ENCODE measurements around the gene GALNT6. TPM values are rescaled to one million over a fixed set of nuclear protein-coding genes. Genes with fewer than 3 reads are reported as not detected.

GALNT6 gene
- total and polyA plus RNA-seq, 2 of the 13 experiments (the other 11 are each of a cell fraction or from before 2014, with no cell fraction given): 1.0 to 1.1 TPM

DNA sequence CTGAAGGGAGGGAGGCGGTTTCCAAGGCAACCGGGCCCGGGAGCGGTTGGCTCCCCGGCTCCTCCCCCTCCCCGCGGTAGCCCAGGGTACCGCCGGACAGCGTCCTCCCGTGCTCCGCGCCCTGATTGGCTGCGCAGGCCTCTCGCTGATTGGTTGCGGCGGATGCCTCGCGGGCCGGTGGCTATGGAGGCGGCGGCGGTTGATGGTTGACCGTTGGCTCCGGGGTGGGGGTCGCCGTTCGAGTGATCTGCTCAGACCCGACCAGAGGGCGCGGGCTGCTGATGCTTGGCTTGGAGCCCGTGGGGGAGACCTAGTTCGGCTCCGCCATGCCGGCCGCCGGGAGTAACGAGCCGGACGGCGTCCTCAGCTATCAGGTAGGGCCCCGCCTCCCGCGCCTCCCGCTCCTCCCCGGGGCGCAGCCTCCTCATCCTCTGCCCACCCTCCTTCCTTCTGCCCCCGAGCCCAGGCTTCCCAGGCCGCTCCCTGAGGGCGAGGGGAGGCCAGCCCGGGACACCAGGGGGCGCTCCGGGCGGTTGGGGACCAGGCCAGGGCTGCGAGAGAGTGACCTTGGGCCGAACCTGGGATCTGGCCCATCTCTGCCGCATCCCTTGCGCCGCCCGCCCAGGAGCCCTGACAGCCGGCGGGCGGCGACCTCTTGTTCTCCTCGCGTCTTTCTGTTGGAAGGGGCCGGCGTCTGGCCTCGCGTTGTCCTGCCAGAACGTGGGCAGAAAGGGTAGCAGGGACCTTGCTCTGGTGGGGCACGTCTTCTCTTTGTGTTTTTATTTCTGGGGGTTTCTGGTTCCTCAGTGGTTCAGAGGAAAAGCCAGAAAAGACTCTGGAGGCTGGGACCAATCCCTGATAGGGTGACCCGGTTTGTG, 33.7 kb upstream of the GALNT6 start, which contains the start of gene SLC4A8 (continued):
- TF ChIP-seq GZF1 (CRISPR knock-in tag; IDR thresholded peaks at IDR 0.05) (no peak), ZKSCAN1 (IDR thresholded peaks at IDR 0.05; ENCODE audit: low read length) (no peak), ESRRA (CRISPR knock-in tag; IDR thresholded peaks at IDR 0.05; ENCODE audit: low read depth) (no peak), HOXA3 (CRISPR knock-in tag; IDR thresholded peaks at IDR 0.05) (0 out of 2 replicates have a peak, but pooled peaks have one; percentile 29), RAD51 (IDR thresholded peaks at IDR 0.05; ENCODE audit: borderline replicate concordance) (no peak), HNRNPLL (IDR thresholded peaks at IDR 0.05; ENCODE audit: low read depth, low read length, poor library complexity, severe bottlenecking) (peak; percentile 53), ZNF12 (CRISPR knock-in tag; IDR thresholded peaks at IDR 0.05) (no peak), PLRG1 (conservative IDR thresholded peaks at IDR 0.05) (no peak), GLI4 (CRISPR knock-in tag; IDR thresholded peaks at IDR 0.05; ENCODE audit: borderline replicate concordance) (no peak), ZNF570 (CRISPR knock-in tag; IDR thresholded peaks at IDR 0.05; ENCODE audit: borderline replicate concordance) (no peak), HNRNPH1 (optimal IDR thresholded peaks at IDR 0.05; ENCODE audit: low read depth, low read length) (no peak), NFKB2 (CRISPR knock-in tag; IDR thresholded peaks at IDR 0.05; ENCODE audit: borderline replicate concordance) (0 out of 2 replicates have a peak, but pooled peaks have one; percentile 58), CHCHD3 (CRISPR knock-in tag; IDR thresholded peaks at IDR 0.05) (no peak), CREM (IDR thresholded peaks at IDR 0.05) (no peak), CREM (CRISPR knock-in tag; IDR thresholded peaks at IDR 0.05) (no peak), ZNF629 (CRISPR knock-in tag; conservative IDR thresholded peaks at IDR 0.05) (no peak), ZNF350 (CRISPR knock-in tag; IDR thresholded peaks at IDR 0.05; ENCODE audit: borderline replicate concordance, low read depth) (no peak), HDAC6 (IDR thresholded peaks at IDR 0.05; ENCODE audit: low read depth, low read length) (no peak), ZNF780A (CRISPR knock-in tag; IDR thresholded peaks at IDR 0.05) (no peak), ZFP82 (CRISPR knock-in tag; IDR thresholded peaks at IDR 0.05; ENCODE audit: borderline replicate concordance) (no peak), ZNF335 (CRISPR knock-in tag; IDR thresholded peaks at IDR 0.05) (no peak)
- TF ChIP-seq, protein P1, sequence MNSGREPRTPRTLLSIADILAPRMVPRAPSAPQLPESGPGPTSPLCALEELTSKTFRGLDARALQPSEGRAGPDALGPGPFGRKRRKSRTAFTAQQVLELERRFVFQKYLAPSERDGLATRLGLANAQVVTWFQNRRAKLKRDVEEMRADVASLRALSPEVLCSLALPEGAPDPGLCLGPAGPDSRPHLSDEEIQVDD (CRISPR knock-in tag; IDR thresholded peaks at IDR 0.05; ENCODE audit: borderline replicate concordance): no peak
- TF ChIP-seq, protein P2, sequence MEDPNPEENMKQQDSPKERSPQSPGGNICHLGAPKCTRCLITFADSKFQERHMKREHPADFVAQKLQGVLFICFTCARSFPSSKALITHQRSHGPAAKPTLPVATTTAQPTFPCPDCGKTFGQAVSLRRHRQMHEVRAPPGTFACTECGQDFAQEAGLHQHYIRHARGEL (CRISPR knock-in tag; IDR thresholded peaks at IDR 0.05): no peak
- TF ChIP-seq, protein P3, sequence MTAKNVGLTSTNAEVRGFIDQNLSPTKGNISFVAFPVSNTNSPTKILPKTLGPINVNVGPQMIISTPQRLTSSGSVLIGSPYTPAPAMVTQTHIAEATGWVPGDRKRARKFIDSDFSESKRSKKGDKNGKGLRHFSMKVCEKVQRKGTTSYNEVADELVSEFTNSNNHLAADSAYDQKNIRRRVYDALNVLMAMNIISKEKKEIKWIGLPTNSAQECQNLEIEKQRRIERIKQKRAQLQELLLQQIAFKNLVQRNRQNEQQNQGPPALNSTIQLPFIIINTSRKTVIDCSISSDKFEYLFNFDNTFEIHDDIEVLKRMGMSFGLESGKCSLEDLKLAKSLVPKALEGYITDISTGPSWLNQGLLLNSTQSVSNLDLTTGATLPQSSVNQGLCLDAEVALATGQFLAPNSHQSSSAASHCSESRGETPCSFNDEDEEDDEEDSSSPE (CRISPR knock-in tag; IDR thresholded peaks at IDR 0.05): no peak
- TF ChIP-seq, protein P4, sequence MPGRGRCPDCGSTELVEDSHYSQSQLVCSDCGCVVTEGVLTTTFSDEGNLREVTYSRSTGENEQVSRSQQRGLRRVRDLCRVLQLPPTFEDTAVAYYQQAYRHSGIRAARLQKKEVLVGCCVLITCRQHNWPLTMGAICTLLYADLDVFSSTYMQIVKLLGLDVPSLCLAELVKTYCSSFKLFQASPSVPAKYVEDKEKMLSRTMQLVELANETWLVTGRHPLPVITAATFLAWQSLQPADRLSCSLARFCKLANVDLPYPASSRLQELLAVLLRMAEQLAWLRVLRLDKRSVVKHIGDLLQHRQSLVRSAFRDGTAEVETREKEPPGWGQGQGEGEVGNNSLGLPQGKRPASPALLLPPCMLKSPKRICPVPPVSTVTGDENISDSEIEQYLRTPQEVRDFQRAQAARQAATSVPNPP (CRISPR knock-in tag; IDR thresholded peaks at IDR 0.05): no peak
- TF ChIP-seq, protein P5, sequence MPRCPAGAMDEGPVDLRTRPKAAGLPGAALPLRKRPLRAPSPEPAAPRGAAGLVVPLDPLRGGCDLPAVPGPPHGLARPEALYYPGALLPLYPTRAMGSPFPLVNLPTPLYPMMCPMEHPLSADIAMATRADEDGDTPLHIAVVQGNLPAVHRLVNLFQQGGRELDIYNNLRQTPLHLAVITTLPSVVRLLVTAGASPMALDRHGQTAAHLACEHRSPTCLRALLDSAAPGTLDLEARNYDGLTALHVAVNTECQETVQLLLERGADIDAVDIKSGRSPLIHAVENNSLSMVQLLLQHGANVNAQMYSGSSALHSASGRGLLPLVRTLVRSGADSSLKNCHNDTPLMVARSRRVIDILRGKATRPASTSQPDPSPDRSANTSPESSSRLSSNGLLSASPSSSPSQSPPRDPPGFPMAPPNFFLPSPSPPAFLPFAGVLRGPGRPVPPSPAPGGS (CRISPR knock-in tag; IDR thresholded peaks at IDR 0.05): no peak

All from HepG2 (cell line).